NCI-H226 (cell line): ENCODE results near the gene NXPE3.

Experiments
- DNase-seq: peaks from one replicate; pipeline ENCODE4 v3.0.0-alpha.2; 2015

The NXPE3 gene

DNA sequence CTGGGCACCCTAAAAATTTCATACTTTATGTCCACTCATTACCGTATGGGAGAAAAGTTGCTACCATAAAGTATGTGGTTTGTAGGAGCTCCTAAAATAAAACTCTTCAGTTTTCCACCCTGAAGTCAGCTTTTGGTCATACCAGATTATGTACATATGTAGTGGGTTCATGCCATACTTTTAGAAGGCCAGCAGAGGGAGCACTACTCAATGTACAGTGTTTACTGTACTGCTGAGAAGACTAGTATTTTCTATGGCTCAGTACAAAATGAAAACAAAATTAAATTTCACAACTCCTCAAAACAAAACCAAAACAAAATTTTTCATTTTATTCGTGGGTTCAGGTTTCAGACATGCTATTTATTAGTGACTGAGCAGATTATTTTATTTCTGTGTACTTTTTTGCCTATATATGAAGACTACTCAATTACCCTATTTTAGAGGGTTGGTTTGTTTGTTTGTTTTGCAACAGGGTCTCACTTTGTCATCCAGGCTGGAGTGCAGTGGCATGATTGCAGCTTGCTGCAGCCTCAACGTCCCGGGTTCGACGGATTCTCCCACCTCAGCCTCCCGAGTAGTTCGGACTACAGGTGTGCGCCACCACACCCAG lies 24.3 kb downstream of the NXPE3 start:
- peak; percentile 36 for DNase-seq

DNA sequence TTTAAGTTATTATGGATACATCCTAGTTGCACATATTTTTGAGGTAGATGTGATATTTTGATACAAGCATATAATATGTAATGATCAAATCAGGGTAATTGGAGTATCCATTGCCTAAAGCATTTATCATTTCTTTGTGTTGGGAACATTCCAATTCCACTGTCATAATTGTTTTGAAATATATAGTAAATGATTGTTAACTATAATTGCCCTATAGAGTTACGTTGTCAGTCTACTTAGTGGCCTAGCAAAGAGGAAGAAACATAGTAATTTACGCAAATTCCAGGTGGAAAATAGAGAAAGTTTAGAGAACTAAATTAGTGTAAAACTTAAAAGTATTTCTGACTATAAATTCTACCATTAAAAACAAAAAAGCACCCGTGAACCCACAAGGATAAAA lies 24.9 kb downstream of the NXPE3 start:
- DNase-seq: no peak

DNA sequence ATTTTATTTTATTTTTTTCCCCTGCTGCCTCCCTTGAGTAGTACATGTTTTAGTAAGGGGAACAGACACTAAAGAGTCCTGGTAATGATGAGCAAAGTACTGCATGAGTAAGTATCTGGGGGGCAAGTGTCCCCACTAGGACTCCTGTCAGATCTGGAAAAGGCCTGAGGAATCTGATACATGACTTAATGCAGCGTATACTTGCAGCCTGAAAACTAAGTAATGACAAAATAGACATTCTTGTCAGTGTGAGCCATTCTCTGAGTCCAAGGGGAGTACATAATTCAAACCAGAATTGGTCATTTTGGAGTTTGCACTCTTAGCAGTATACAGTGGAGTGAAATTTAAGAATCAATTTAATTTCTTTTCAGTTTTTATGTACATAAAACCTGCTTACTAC lies 27.5 kb downstream of the NXPE3 start:
- DNase-seq: no peak

GRCh38 chr3:101807888-101808287 lies 28.9 kb downstream of the NXPE3 start:
- DNase-seq: no peak

DNA sequence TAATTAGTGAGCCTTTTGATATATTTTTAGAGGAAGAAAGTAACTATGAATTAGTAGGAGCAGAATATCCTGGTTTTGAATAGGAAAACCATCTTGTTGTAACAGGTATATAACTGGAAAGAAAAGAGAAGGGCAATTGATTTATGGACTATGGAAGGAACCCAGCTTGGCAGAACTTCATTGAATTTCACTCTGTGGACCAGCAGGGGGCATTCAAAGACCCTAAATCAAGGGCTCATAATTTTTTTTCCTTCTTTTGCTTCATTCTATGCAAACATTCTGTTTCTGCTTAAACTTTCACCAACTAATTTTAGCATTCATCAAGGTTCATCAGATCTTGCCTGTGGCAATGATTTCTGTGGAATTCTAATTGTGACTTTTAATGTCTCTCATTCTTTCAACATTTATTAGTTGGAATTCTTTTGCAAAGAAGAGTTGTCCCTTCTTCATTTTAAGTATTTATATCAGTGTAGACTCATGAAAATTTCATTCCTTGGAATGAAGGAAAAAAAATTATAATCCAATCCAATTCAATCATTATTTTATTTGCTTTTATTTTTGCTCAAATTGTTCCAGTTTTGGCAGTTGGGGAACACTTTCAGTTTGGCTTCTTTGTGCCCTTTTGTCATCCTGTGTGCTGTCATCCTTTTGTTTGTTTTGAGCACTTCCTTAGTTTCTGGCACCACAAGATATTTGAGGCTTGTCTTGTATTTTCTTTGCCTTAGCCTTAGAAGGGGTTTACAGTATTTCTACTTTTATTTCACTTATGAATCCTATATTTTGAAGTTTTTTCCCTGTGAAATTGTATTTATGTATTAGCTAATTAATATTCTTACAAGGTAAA lies 30.4 kb downstream of the NXPE3 start:
- no peak for DNase-seq

DNA sequence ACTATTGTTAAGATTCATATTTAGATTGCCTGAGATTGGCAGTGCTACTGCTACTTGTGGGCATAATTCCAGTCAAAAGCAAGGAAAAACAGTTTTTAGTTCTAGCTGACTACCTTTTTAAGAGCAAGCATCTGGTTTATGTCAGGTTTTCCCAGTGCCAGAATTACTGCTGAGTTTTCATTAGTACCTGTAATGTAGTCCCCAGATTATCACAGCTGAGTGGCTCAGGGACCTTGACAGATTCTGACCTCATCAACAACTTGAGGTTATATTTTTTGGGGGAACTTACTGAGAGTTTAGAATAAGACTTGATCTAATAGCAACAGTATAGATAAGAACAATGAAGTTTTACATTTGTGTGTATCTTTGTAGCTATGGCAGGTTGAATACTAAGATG lies 31.0 kb downstream of the NXPE3 start:
- no peak for DNase-seq

DNA sequence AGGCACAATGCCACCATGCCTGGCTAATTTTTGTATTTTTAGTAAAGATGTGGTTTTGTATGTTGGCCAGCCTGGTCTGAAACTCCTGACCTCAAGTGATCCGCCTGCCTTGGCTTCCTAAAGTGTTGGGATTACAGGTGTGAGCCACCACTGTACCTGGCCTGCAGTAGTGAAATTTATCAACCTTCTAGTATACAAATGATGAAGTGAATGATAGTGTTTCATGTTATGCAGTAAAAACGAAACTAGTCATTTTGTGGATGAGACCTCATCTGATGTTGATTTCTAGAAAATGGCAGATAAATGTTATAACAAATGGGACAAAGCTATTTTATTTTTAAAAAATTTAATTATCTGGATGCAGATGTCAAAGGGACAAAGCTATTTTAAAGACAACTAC lies 32.9 kb downstream of the NXPE3 start:
- DNase-seq: no peak

DNA sequence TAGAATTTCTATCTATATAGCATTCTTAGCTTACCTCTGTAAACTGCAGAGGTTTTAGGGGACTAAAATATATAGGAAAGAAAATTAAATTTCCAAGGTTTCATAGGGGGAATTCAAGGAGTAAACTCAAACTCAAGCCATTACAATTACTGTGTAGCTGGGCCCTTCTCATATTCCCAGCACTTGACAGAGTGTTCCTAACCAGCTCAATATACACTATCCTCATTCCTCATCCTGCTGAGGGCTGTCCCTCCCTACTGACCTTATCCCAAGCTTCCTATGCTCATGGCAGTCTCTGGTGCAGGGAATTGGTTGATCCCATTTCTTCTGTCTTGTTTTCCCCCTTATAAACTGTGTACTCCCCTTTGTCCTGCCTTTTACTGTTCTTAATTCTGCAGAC lies 33.9 kb downstream of the NXPE3 start:
- DNase-seq: no peak

GRCh38 chr3:101813817-101814440 lies 34.9 kb downstream of the NXPE3 start:
- DNase-seq: no peak

DNA sequence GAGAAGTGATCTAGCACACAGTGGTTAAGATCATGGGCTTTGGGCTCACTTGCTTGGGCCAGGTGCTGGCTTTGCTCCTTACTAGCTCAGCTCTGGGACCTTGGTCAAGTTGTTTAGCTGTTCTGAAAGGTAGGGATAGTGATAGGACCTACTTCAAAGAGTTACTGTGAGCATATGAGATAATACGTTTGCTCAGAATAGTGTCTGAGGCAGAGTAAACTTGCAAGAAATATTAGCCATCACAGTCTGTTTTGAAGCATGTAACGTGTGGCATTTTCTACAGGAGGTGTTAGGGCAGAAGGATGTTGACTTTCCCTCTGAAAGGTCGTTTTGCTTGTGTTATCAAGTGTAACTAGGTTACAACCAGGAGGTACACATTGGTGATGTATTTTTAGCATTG lies 35.8 kb downstream of the NXPE3 start:
- DNase-seq: no peak

- no peak for DNase-seq
These were observed 37.5 kb downstream of the NXPE3 start for GRCh38 chr3:101816215-101817149.

- no peak for DNase-seq
These were observed 39.0 kb downstream of the NXPE3 start for GRCh38 chr3:101817992-101818391.

DNA sequence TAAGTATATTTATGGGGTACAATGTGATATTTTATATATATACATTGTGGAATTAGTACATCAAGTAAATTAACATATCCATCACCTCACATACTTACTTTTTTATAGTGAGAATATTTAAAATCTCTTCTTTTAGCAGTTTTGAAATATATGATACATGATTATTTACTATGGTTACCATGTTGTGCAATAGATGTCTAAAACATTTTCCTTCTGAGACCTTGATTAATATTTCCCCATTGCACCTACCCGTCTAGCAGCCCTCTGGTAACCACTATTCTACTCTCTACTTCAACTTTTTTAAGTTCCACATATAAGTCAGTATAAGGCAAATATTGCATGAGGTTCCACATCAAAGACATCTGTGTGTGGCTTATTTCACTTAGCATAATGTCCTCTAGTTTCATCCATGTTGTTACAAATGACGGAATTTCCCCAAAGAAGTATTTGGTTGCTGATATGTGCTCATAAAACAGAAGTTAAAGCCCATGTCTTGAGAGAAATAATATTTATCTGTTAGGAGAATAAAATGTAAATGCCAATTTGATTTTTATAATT lies 40.7 kb downstream of the NXPE3 start:
- no peak for DNase-seq

- no peak for DNase-seq
These were observed 42.5 kb downstream of the NXPE3 start for GRCh38 chr3:101821503-101821902.

GRCh38 chr3:101823525-101823924 lies 44.5 kb downstream of the NXPE3 start:
- DNase-seq: peak; percentile 30

DNA sequence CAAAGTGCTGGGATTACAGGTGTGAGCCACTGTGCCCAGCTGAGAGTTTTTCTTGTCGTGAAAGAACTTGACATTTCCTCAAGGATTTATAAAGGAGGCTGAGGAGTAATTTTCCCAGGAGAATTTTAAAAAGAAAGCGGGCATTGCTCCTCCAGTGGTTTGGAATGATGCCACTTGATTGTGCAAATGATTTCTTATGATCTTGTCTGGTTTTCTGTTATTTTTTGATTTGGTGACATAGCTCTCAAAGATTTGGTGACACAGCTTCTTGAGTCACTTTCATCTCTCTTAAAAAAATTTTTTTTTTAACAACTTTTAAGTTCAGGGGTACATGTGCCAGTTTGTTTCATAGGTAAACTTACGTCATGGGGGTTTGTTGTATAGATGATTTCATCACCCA lies 45.7 kb downstream of the NXPE3 start:
- no peak for DNase-seq

DNA sequence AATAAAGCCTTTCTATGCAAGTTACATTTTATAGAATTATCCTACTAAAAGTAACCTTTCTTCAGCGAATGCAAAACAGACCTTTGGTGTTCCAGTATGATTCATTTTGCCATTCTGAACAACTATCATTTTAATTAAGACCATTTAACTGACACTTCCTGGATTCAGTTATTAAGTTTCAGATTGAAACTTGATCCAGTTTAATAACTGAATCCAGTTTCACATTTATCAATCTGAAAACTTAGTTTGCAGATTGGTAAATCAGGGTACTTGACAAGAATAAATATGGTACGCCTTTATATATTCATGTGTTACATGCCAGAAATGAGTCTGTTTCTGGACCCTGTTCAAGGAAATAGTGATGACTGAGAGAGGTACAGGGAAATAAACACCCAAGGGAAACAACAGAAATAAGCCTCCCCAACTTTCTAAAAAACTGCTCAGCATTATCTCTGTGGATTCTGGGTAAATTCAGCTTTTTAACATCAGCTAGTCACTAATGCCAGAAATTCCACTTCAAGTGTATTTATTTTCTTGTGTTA lies 47.0 kb downstream of the NXPE3 start:
- no peak for DNase-seq

- peak; percentile 64 for DNase-seq
These were observed 48.5 kb downstream of the NXPE3 start for GRCh38 chr3:101827211-101828174.

- DNase-seq: no peak
These were observed 49.3 kb downstream of the NXPE3 start for GRCh38 chr3:101828276-101828675.

DNA sequence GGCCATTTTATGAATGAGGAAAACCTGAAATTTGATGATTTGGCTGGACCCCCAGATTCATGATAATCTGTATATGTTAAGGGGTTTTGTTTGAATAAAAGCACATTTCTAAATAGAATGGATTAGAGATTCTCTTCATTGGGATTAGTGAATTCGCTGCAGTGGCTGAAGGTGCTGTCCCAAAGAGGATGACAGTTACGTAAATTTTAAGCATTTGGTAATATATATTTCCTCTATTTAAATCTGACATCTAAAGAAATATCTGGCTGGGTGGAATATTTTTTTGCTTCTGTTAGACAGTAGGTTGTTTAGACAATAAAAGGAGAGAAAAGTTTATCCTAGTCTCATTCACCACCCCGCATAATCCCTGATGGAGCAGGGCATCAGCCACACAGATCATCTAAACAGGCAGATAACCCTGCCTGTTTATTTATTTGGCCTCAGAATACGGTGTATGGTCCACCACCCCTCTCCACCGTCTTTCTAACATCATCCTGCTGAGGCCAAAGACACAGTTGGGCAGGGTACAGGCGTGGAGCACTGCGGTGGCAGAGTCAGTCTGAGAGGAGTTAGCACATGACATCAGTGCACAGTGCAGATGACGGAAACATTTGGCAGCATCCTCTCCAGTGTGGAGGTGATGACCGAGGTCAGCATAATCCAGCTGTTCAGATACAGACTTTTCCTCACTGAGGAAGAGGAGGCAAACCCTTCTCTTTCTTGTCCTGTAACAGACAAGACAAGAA lies 49.9 kb downstream of the NXPE3 start:
- no peak for DNase-seq
